ENCODE data around the gene UBE2G2. TPM values are rescaled to one million over a fixed set of nuclear protein-coding genes. Genes with fewer than 3 reads are reported as not detected.
A peak's percentile ranks its signal among the peaks of the same experiment; 100 is the strongest.

UBE2G2 gene
- total RNA-seq, 2 donors from 2014 or later = 46.9 to 75.7 TPM

- Histone ChIP-seq H3K27me3 (replicated peaks; ENCODE audit: insufficient read depth) (no peaks in the 10 kb centered on the region), H3K4me3 (no peak overlapping the region), H3K9me3 (no peaks in the 10 kb centered on the region), H3K36me3 (no peaks in the 10 kb centered on the region), H3K27ac (no peak overlapping the region), H3K4me1 (replicated peaks) (peaks cover 3% of the 10 kb centered on the region)
- DNase-seq (ENCODE audit: low spot score) = no peak
- intact Hi-C loops (cut with DNase I) = no loop called here
- 70% methylated on average over 3 of the region's 3 CpGs for whole genome bisulfite sequencing
- TF ChIP-seq POLR2AphosphoS5 (IDR thresholded peaks at IDR 0.05) = no peak
- no peak for TF ChIP-seq POLR2A (IDR thresholded peaks at IDR 0.05)
- TF ChIP-seq, protein P1, sequence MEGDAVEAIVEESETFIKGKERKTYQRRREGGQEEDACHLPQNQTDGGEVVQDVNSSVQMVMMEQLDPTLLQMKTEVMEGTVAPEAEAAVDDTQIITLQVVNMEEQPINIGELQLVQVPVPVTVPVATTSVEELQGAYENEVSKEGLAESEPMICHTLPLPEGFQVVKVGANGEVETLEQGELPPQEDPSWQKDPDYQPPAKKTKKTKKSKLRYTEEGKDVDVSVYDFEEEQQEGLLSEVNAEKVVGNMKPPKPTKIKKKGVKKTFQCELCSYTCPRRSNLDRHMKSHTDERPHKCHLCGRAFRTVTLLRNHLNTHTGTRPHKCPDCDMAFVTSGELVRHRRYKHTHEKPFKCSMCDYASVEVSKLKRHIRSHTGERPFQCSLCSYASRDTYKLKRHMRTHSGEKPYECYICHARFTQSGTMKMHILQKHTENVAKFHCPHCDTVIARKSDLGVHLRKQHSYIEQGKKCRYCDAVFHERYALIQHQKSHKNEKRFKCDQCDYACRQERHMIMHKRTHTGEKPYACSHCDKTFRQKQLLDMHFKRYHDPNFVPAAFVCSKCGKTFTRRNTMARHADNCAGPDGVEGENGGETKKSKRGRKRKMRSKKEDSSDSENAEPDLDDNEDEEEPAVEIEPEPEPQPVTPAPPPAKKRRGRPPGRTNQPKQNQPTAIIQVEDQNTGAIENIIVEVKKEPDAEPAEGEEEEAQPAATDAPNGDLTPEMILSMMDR (IDR thresholded peaks at IDR 0.05) = no peak
These were observed 63.8 kb downstream of the UBE2G2 start for GRCh38 chr21:44737706-44738354.

- no peak overlapping the region for H3K27ac ChIP-seq
- H3K27me3 ChIP-seq (replicated peaks; ENCODE audit: insufficient read depth) = no peaks in the 10 kb centered on the region
- intact Hi-C loops (cut with DNase I) = no loop called here
- DNase-seq (ENCODE audit: low spot score) = peak; percentile 82
- H3K36me3 ChIP-seq = no peaks in the 10 kb centered on the region
- TF ChIP-seq, protein P1 (IDR thresholded peaks at IDR 0.05) = no peak
- peak; percentile 71 for TF ChIP-seq POLR2AphosphoS5 (IDR thresholded peaks at IDR 0.05)
- no peak for TF ChIP-seq POLR2A (IDR thresholded peaks at IDR 0.05)
- peaks cover 3% of the 10 kb centered on the region for H3K4me1 ChIP-seq (replicated peaks)
- WGBS = 77% methylated on average over 6 of the region's 8 CpGs
- no peak overlapping the region for H3K4me3 ChIP-seq
- no peaks in the 10 kb centered on the region for H3K9me3 ChIP-seq
These were observed 65.2 kb downstream of the UBE2G2 start for GRCh38 chr21:44736291-44737004.

GRCh38 chr21:44735821-44736220 lies 65.8 kb downstream of the UBE2G2 start:
- intact Hi-C loops (cut with DNase I) = no loop called here
- Histone ChIP-seq H3K4me1 (replicated peaks) (peaks cover 3% of the 10 kb centered on the region), H3K27me3 (replicated peaks; ENCODE audit: insufficient read depth) (no peaks in the 10 kb centered on the region), H3K9me3 (no peaks in the 10 kb centered on the region), H3K27ac (no peak overlapping the region), H3K4me3 (no peak overlapping the region), H3K36me3 (no peaks in the 10 kb centered on the region)
- no peak for TF ChIP-seq POLR2AphosphoS5 (IDR thresholded peaks at IDR 0.05)
- TF ChIP-seq, protein P1 (IDR thresholded peaks at IDR 0.05) = no peak
- no peak for TF ChIP-seq POLR2A (IDR thresholded peaks at IDR 0.05)
- no peak for DNase-seq (ENCODE audit: low spot score)
- WGBS = 83% methylated on average over 6 of the region's 6 CpGs

DNA sequence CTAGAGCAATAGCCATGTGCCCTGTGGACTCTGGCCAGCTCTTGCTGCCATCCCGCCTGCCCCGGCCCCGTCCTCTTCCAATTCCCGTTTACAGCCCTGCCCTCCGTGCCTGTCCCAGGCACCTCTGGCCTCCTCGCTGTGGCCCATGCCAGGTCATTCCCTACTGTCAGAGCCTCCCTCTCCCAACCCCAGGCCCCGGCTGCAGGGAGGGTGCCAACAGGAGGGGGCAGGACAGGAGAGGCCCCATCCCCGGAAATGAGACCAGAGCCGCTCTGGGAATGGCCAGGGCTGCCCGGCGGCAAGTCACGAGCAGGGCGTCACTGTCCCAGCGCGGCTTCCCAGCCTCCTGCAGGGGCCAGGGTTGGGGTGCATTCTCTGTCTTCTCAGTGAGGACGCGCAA lies 66.8 kb downstream of the UBE2G2 start:
- H3K36me3 ChIP-seq = no peaks in the 10 kb centered on the region
- H3K27ac ChIP-seq = no peak overlapping the region
- no peak overlapping the region for H3K4me3 ChIP-seq
- WGBS = 92% methylated on average over 17 of the region's 17 CpGs
- DNase-seq (ENCODE audit: low spot score) = no peak
- H3K27me3 ChIP-seq (replicated peaks; ENCODE audit: insufficient read depth) = no peaks in the 10 kb centered on the region
- H3K9me3 ChIP-seq = no peaks in the 10 kb centered on the region
- peaks cover 3% of the 10 kb centered on the region for H3K4me1 ChIP-seq (replicated peaks)
- intact Hi-C loops (cut with DNase I) = no loop called here
- TF ChIP-seq POLR2A (IDR thresholded peaks at IDR 0.05) (no peak), POLR2AphosphoS5 (IDR thresholded peaks at IDR 0.05) (no peak)
- TF ChIP-seq, protein P1 (IDR thresholded peaks at IDR 0.05) = no peak

All from prostate gland (tissue), 2 donors.